Measurements from ENCODE around the gene GFPT2. TPM values are rescaled to one million over a fixed set of nuclear protein-coding genes. Genes with fewer than 3 reads are reported as not detected.

Gene GFPT2
- total RNA-seq, 1 donor from 2014 or later: 47.9 TPM

DNA sequence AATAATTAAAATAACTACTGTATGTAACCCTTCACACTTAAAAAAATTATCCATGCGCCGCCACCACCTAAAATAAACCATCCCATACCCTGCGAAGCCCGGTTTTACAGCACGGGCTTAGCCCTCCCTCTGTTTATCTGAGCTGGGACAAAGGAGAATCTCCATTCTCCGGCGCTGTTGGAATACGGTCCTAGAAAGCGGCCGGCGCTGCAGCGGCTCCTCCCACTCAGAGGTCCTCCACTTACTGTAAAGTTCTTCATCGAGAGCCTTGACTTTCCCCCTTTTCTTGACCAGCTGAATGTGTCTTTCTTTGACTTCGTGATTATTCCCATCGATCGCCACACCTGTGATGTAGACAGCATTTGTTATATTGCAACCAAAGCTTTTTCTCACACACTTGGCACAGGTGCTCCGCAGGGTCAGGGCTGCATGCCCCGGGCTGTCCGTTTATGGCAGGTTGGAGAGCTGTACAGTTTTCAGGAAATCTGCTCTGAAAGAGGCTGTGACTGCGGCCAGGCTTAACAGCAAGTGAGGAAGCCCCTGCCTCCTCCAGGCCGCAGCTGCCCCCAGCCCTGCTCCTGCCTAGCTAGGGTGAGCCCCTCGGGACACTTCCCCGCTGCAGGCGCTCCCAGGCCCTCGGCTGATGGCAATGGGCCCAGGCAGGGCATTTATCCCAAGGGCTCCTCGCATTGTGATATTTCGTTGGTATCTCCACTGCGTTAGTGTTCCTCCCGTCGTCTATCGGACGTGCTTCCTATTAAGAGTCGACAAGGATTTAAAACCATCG lies 16.7 kb downstream of the GFPT2 start:
- H3K27me3 ChIP-seq: no peaks in the 10 kb centered on the region
- no peak overlapping the region for H3K4me3 ChIP-seq
- intact Hi-C loops (cut with DNase I): no loop called here
- no peak for DNase-seq (ENCODE audit: extremely low spot score in 2 of 2)
- peaks cover 8% of the 10 kb centered on the region for H3K4me1 ChIP-seq
- peaks cover 0 to 28% of the 10 kb centered on the region in 2 donors for H3K36me3 ChIP-seq
- TF ChIP-seq, protein P1, sequence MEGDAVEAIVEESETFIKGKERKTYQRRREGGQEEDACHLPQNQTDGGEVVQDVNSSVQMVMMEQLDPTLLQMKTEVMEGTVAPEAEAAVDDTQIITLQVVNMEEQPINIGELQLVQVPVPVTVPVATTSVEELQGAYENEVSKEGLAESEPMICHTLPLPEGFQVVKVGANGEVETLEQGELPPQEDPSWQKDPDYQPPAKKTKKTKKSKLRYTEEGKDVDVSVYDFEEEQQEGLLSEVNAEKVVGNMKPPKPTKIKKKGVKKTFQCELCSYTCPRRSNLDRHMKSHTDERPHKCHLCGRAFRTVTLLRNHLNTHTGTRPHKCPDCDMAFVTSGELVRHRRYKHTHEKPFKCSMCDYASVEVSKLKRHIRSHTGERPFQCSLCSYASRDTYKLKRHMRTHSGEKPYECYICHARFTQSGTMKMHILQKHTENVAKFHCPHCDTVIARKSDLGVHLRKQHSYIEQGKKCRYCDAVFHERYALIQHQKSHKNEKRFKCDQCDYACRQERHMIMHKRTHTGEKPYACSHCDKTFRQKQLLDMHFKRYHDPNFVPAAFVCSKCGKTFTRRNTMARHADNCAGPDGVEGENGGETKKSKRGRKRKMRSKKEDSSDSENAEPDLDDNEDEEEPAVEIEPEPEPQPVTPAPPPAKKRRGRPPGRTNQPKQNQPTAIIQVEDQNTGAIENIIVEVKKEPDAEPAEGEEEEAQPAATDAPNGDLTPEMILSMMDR (IDR thresholded peaks at IDR 0.05): no peak
- TF ChIP-seq POLR2A (IDR thresholded peaks at IDR 0.05): no peak
- TF ChIP-seq POLR2AphosphoS5 (IDR thresholded peaks at IDR 0.05; ENCODE audit: insufficient read depth in 1 of 2, low read depth in 1 of 2): no peak
- H3K9me3 ChIP-seq: no peaks in the 10 kb centered on the region
- H3K27ac ChIP-seq: no peak overlapping the region

DNA sequence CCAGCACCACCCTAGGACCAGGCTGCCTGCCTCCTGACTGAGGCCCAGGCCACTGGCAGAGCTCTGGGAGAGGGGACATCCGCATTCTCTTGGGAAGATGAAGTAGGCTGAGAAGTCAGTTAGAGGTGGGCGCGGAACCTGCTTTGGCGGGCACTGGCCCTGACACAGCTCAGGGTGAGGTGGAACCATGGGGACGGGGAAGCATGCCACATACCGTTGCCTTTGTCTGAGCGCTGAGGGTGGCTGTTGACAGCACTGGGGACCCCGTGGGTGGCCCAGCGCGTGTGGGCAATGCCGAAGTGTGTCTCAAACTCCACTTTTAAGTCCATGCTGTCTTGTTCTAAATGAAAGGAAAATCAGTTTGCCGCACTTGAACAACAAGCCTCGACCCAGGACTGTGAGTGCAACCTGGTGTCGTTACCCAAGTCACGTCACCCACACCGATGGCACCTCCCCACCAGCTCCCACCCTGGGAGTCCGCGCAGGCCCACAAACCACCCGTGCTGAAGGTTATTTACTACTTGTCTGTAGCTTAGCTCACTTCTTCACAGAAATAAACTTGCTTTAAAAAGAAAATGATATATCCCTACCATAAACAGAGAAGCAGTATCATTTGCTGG lies 17.4 kb downstream of the GFPT2 start:
- TF ChIP-seq, protein P1 (IDR thresholded peaks at IDR 0.05): no peak
- TF ChIP-seq POLR2AphosphoS5 (IDR thresholded peaks at IDR 0.05; ENCODE audit: insufficient read depth in 1 of 2, low read depth in 1 of 2) (no peak), POLR2A (IDR thresholded peaks at IDR 0.05) (no peak)
- Histone ChIP-seq H3K4me1 (peaks cover 13% of the 10 kb centered on the region), H3K27ac (no peak overlapping the region), H3K36me3 (peaks cover 0 to 28% of the 10 kb centered on the region in 2 donors), H3K4me3 (no peak overlapping the region), H3K9me3 (no peaks in the 10 kb centered on the region), H3K27me3 (no peaks in the 10 kb centered on the region)
- DNase-seq (ENCODE audit: extremely low spot score in 2 of 2): no peak
- intact Hi-C loops (cut with DNase I): no loop called here

DNA sequence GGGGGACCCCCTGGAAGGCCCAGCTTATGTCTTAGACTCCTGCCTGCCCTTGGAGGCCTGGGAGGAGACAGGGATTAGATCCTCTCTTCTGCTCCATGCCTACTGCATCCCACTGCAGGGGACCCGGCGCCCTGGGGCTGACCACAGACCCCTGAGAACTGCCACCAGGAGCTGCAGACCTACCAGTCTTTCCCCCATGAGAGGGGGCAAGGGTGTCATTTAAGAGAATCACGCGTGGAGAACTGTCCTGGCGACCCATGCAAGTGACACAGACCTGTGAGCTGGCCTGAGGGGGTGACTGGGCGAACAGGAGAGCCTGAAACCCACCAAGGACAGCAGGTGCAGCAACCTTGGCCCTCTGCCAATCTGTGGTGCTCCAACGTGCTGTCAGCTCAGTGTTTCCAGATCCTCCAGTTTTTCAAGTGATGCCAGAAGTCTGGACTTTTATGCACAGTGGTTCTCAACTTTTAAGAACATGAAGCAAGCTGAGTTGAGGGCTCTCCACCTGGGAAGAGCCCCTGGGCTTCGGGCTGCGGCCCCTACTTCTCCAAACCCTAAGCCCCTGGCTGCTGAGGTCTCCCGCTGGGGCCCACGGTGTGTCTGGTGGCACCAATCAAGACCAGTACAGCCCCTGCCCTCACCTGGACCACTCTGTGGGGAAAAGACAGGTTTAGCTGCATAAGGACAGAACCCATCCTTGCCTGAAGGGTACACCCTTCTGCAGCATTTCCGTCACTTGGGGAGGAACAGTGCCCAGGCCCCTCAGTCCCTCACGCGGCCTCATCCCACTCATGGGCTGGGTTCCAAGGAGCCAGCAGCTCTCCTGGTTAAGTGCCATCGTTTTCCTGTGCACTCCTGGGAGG lies 18.2 kb downstream of the GFPT2 start:
- TF ChIP-seq, protein P1 (IDR thresholded peaks at IDR 0.05): no peak
- TF ChIP-seq POLR2AphosphoS5 (IDR thresholded peaks at IDR 0.05; ENCODE audit: insufficient read depth in 1 of 2, low read depth in 1 of 2) (no peak), POLR2A (IDR thresholded peaks at IDR 0.05) (no peak)
- H3K27ac ChIP-seq: no peak overlapping the region
- H3K27me3 ChIP-seq: no peaks in the 10 kb centered on the region
- peaks cover 0 to 28% of the 10 kb centered on the region in 2 donors for H3K36me3 ChIP-seq
- no peaks in the 10 kb centered on the region for H3K9me3 ChIP-seq
- intact Hi-C loops (cut with DNase I): no loop called here
- no peak for DNase-seq (ENCODE audit: extremely low spot score in 2 of 2)
- no peak overlapping the region for H3K4me3 ChIP-seq
- peaks cover 19% of the 10 kb centered on the region for H3K4me1 ChIP-seq

DNA sequence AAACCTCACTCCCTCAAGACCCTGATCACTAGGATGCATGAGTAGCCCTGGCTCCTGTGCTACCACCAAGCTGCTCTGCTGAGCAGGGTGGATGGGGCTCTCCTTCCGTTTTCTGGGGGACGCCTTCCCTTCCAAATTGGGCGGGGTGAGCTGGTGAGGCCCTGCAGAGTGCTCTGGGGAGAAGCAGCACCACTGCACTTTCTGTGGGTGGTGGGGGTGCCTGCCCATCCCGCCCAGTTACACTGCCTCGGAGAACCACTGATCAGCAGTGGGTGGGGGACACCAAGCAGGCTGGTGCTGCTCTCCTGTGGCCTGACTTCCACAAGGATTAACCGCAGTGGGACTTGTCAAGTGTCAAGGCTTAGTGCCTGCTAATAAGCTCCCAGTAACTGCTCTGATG lies 19.0 kb downstream of the GFPT2 start:
- Histone ChIP-seq H3K27ac (no peak overlapping the region), H3K4me3 (no peak overlapping the region), H3K36me3 (peaks cover 0 to 28% of the 10 kb centered on the region in 2 donors), H3K9me3 (no peaks in the 10 kb centered on the region), H3K4me1 (peaks cover 24% of the 10 kb centered on the region), H3K27me3 (no peaks in the 10 kb centered on the region)
- intact Hi-C loops (cut with DNase I): no loop called here
- no peak for DNase-seq (ENCODE audit: extremely low spot score in 2 of 2)
- TF ChIP-seq POLR2A (IDR thresholded peaks at IDR 0.05): no peak
- TF ChIP-seq, protein P1 (IDR thresholded peaks at IDR 0.05): no peak
